ENCODE data around the gene PITPNC1.

Gene PITPNC1

GRCh38 chr17:67482764-67483163 lies 105.7 kb downstream of the PITPNC1 start:
- no peak for TF ChIP-seq CTCF (IDR thresholded peaks at IDR 0.05; ENCODE audit: borderline replicate concordance, control extremely low read depth, extremely low read depth, insufficient read depth, missing control alignments)
- in situ Hi-C loops (cut with MboI; ENCODE audit: low sequenced_read_pairs, unreplicated experiment) = no loop called here
- no peak for DNase-seq (ENCODE audit: low spot score)

GRCh38 chr17:67484261-67484660 lies 107.2 kb downstream of the PITPNC1 start:
- DNase-seq (ENCODE audit: low spot score) = no peak
- in situ Hi-C loops (cut with MboI; ENCODE audit: low sequenced_read_pairs, unreplicated experiment) = no loop called here
- no peak for TF ChIP-seq CTCF (IDR thresholded peaks at IDR 0.05; ENCODE audit: borderline replicate concordance, control extremely low read depth, extremely low read depth, insufficient read depth, missing control alignments)

GRCh38 chr17:67485666-67486065 lies 108.6 kb downstream of the PITPNC1 start:
- no peak for DNase-seq (ENCODE audit: low spot score)
- in situ Hi-C loops (cut with MboI; ENCODE audit: low sequenced_read_pairs, unreplicated experiment) = no loop called here
- no peak for TF ChIP-seq CTCF (IDR thresholded peaks at IDR 0.05; ENCODE audit: borderline replicate concordance, control extremely low read depth, extremely low read depth, insufficient read depth, missing control alignments)

- in situ Hi-C loops (cut with MboI; ENCODE audit: low sequenced_read_pairs, unreplicated experiment) = no loop called here
- no peak for TF ChIP-seq CTCF (IDR thresholded peaks at IDR 0.05; ENCODE audit: borderline replicate concordance, control extremely low read depth, extremely low read depth, insufficient read depth, missing control alignments)
- no peak for DNase-seq (ENCODE audit: low spot score)
These were observed 110.4 kb downstream of the PITPNC1 start for GRCh38 chr17:67487506-67487905.

- TF ChIP-seq CTCF (IDR thresholded peaks at IDR 0.05; ENCODE audit: borderline replicate concordance, control extremely low read depth, extremely low read depth, insufficient read depth, missing control alignments) = no peak
- no peak for DNase-seq (ENCODE audit: low spot score)
- in situ Hi-C loops (cut with MboI; ENCODE audit: low sequenced_read_pairs, unreplicated experiment) = no loop called here
These were observed 111.1 kb downstream of the PITPNC1 start for GRCh38 chr17:67488161-67488560.

GRCh38 chr17:67488768-67489167 lies 111.7 kb downstream of the PITPNC1 start:
- in situ Hi-C loops (cut with MboI; ENCODE audit: low sequenced_read_pairs, unreplicated experiment) = no loop called here
- no peak for TF ChIP-seq CTCF (IDR thresholded peaks at IDR 0.05; ENCODE audit: borderline replicate concordance, control extremely low read depth, extremely low read depth, insufficient read depth, missing control alignments)
- DNase-seq (ENCODE audit: low spot score) = no peak

- in situ Hi-C loops (cut with MboI; ENCODE audit: low sequenced_read_pairs, unreplicated experiment) = no loop called here
- DNase-seq (ENCODE audit: low spot score) = no peak
- TF ChIP-seq CTCF (IDR thresholded peaks at IDR 0.05; ENCODE audit: borderline replicate concordance, control extremely low read depth, extremely low read depth, insufficient read depth, missing control alignments) = no peak
These were observed 112.2 kb downstream of the PITPNC1 start for GRCh38 chr17:67489273-67489672.
